HTERT RPE-1 (cell line): ENCODE data around the gene GRIP1.

ENCODE experiments used
- in situ Hi-C: fragments of 300-500 bp; cut with MboI; formaldehyde crosslinking; loops from 4 replicates; pipeline ENCODE4 v1.14.3; 2020; ENCODE audit warnings: low sequenced_read_pairs

GRIP1 gene

GRCh38 chr12:66647034-66647691 lies 31.7 kb downstream of the GRIP1 start:
- in situ Hi-C loops, result no loop called here

DNA sequence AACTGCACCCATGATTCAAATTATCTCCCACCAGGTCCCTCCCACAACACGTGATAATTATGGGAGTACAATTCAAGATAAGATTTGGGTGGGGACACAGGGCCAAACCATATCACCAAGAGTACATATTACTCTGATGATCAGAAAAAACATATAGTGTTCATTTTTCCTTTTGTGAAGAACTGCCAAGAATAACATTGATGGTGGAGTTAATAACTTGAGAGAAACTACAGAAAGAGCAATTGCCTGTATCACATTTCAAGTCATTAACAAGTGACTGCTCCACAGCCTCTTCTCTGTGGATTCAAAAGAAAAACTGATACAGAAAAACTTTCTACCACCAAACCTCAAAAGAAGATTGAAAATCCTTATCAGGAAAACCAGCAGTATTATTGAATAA lies 34.7 kb downstream of the GRIP1 start:
- in situ Hi-C loops, result no loop called here

- in situ Hi-C loops, result no loop called here
Observed at GRCh38 chr12:66640691-66641460, 38.0 kb downstream of the GRIP1 start.

- in situ Hi-C loops, result no loop called here
Observed at GRCh38 chr12:66638666-66639065, 40.2 kb downstream of the GRIP1 start.

GRCh38 chr12:66637699-66638301 lies 41.1 kb downstream of the GRIP1 start:
- in situ Hi-C loops, result no loop called here

GRCh38 chr12:66636771-66637170 lies 42.1 kb downstream of the GRIP1 start:
- in situ Hi-C loops, result no loop called here

GRCh38 chr12:66633676-66634075 lies 45.2 kb downstream of the GRIP1 start:
- in situ Hi-C loops, result no loop called here

DNA sequence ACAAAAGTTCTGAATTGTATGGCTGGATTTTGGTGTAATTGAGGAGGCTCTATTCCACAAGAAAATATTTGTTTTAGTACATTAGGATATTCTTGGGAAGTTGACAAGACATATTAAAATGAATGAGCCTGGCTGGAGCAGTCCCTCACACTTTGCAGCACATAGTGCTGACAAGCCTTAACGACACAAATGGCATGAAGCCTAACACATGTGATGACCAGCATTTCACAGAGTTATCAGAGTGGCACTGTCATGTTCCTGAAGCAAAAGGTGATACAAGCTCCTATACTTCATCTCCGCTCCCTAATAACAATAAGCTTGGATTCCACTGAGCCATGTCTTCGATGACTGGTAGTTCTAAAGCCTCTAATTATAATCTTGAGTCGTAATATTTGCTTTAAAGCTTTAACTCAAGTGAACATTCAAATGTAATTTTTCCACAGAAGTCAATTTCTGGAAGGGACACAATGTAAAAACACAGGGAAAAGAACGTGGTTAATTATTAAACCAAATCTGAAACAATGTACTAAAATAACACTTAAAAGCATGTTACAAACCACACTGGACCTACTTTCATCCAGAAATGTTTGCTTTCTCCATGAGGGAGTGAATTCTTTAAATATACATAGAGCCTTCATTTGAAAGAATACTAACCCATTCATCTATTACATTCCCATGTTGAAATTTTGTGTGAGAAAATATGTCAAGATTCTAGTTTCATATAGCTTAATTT lies 49.6 kb downstream of the GRIP1 start:
- in situ Hi-C loops, result no loop called here

GRCh38 chr12:66627988-66628317 lies 50.9 kb downstream of the GRIP1 start:
- in situ Hi-C loops, result no loop called here

GRCh38 chr12:66627270-66627987 lies 51.4 kb downstream of the GRIP1 start:
- in situ Hi-C loops, result no loop called here

- in situ Hi-C loops, result no loop called here
Observed at GRCh38 chr12:66624806-66625205, 54.1 kb downstream of the GRIP1 start.

GRCh38 chr12:66623455-66623854 lies 55.4 kb downstream of the GRIP1 start:
- in situ Hi-C loops, result no loop called here

- in situ Hi-C loops, result no loop called here
Observed at GRCh38 chr12:66620688-66621087, 58.2 kb downstream of the GRIP1 start.

GRCh38 chr12:66620026-66620425 lies 58.9 kb downstream of the GRIP1 start:
- in situ Hi-C loops, result no loop called here

- in situ Hi-C loops, result no loop called here
Observed at GRCh38 chr12:66617991-66618390, 60.9 kb downstream of the GRIP1 start.

- in situ Hi-C loops, result no loop called here
Observed at GRCh38 chr12:66612090-66612775, 66.6 kb downstream of the GRIP1 start.

DNA sequence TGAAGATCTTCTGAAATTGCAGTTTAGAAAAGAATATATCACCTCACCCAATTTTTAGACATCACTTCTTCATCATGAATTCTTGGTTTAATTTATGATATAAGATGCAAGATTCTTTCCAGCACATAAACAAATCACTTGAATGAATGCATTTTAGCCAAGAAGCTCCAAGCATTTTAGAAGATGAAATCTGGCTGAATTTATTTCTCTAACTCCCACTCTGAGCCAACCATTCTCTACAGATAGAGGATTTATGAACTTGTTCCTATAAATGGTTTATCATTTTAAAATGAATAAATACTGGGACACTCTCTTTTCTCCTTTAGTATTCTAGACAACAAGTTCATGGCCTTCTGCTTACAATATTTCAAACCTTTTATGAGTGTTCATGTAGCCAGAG lies 71.7 kb downstream of the GRIP1 start:
- in situ Hi-C loops, result no loop called here

DNA sequence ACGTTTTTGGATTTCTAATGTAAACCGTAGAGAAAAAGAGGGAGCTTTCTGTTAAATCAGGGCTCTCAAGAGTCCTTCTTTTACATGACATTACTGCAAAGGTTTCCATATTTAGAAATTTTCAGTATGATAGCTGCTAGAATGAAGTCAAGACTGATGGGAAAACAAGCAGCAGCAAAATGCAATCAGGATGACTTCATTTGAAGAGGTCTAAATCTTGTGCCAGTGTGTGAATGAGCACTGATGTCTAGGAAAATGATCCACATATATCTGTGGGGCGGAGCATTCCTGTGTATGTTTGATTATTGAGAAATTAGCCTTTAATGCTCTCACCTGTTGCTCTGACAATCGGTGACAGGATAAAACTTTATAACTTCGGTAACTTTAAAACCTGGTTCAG lies 73.6 kb downstream of the GRIP1 start:
- in situ Hi-C loops, result no loop called here

DNA sequence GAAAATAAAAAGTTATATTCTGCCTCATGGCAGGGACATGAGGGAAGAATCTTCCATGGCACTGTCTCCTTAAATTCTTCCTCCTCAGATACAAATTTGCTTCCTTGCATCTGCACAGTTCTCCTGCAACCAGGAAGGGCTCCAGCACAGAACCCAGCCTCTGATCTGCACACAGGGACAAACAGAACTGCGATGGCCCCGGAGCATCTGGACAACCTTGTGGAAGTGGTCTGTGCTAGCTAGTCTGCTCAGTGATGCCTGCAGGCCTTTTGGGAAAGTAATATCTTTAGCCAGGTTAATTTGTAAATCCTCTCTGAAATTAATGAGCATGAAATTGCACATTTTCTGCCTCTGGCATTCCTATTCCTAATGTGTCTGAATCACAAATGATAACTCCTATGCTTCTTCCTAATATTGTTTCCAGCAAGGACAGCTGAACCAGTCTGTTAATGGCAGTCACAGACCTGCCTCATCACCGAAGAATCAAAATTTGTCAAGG lies 74.8 kb downstream of the GRIP1 start:
- in situ Hi-C loops, result no loop called here

DNA sequence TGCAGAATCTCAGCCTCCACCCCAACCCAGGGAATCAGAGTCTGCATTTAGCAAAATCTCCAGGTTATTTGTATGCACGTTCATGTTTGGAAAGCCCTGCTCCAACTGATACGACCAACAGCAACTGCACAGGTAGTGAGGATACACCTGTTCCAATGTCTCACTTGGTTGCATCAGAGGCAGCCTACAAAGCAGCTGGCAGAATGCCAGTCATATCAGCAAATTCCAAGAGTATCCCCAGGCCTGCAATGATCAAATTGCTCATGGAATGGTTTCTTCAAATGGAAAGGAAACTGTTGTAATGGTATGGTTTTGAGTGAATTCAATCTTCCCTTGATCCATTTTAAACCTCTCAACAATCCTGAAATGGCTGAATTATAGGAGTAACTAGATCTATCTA lies 75.4 kb downstream of the GRIP1 start:
- in situ Hi-C loops, result no loop called here
